C4-2B (cell line): ENCODE measurements around the gene KRTAP13-2.

ENCODE experiments used
- CTCF ChIP-seq: fragments of 450-650 bp; conservative IDR thresholded peaks from 2 replicates; pipeline ENCODE4 v1.5.1; 2017; ENCODE audit warnings: mild to moderate bottlenecking
- ZFX ChIP-seq: fragments of 450-650 bp; IDR thresholded peaks from 2 replicates; pipeline ENCODE4 v1.6.1; 2017

- TF ChIP-seq CTCF: peak; percentile 91
- TF ChIP-seq ZFX: no peak
Measured at GRCh38 chr21:30340714-30341573, 31.1 kb downstream of the KRTAP13-2 start.
